GF-D8 (cell line): ENCODE results near the gene MORN1.
"Not testable (repeated sequence)": the region's sequence is repeated elsewhere in the genome, so short reads cannot be mapped to it uniquely, and the experiment has no call there.

Source experiments
- DNase-seq: peaks from one replicate; lab custom pipeline; 2025; lab: John Stamatoyannopoulos, UW

MORN1 gene

DNA sequence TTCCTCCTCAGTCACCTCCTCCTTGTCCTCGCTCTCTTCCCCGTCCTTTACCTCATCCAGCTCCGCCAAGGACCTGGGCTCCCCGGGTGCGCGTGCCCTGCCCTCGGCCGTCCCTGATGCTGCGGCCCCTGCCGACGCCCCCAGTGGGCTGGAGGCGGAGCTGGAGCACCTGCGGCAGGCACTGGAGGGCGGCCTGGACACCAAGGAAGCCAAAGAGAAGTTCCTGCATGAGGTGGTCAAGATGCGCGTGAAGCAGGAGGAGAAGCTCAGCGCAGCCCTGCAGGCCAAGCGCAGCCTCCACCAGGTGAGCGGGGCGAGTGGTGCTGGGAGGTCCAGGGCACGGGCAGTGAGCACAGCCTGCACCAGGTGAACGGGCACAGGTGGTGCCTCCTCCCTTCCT, 87.1 kb downstream of the MORN1 start:
- DNase-seq: no peak

DNA sequence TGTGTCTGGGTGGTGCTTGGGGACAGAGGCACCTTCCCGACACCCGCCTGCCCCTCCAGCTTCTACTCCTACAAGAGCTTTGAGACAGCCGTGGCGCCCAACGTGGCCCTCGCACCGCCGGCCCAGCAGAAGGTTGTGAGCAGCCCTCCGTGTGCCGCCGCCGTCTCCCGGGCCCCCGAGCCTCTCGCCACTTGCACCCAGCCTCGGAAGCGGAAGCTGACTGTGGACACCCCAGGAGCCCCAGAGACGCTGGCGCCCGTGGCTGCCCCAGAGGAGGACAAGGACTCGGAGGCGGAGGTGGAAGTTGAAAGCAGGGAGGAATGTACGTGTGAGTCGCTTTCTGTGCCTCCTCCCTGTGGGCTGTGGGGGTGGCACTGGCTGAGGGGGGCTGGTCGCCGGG, 87.6 kb downstream of the MORN1 start:
- no peak for DNase-seq

DNA sequence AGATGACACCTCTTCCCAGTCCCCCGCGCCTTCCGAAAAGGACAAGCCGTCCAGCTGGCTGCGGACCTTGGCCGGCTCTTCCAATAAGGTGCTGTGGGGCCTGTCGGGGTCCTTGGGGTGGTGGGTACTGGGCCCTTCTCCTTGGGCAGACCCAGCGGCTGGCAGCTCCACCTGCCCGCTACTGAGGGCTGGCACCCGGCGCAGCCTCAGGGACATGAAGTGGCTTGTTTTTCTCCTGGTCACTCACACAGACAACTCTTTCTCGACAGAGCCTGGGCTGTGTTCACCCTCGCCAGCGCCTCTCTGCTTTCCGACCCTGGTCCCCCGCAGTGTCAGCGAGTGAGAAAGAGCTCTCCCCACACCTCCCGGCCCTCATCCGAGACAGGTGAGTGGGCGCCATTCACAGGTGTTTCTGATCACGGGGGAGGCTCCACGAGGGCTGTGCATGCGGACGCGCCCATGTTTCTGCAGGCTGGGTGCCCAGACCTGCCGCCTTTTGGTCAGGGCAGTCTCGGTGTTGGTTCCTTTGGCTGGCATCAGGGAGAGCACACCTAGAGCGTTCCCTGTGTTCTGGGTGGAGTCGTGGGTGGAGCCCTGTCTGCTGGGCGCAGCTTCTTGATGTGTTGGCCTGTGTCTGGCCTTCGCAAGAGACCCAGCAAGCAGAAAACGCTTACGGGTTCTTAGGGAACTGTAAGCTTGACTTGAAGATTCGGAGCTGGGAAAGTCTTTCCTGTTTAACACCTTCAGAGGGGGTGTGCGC, 88.2 kb downstream of the MORN1 start:
- no peak for DNase-seq

DNA sequence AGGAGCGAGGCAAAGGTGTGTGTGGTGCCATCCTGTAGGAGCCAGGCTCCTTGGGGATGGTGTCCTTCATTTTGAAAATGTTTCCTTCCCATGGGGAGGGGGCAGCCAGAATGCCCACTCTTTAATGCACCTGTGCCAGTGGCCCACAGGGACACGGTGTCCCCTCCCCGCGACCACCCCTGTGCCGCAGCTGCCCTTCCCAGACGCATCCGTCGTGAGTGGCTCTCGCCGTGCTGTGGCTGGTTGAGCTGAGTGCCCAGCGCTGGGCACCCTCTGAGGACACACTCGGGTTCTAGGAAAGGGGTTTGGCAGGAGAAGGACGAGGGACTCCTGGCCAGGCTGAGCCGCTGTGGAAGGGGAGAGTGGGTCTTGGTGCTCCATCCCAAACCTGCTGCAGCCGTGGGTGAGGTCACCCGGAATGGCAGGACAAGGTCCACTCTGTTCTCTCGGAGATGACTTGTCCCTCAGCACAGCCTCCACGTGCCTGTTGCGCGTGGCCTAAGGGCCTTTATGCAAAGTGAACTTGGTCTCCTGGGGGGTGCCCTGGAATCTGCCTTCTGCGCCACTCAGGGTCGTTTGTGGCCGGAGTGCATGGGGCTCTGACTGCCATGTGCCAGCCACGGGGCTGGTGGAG, 88.9 kb downstream of the MORN1 start:
- DNase-seq: no peak

DNA sequence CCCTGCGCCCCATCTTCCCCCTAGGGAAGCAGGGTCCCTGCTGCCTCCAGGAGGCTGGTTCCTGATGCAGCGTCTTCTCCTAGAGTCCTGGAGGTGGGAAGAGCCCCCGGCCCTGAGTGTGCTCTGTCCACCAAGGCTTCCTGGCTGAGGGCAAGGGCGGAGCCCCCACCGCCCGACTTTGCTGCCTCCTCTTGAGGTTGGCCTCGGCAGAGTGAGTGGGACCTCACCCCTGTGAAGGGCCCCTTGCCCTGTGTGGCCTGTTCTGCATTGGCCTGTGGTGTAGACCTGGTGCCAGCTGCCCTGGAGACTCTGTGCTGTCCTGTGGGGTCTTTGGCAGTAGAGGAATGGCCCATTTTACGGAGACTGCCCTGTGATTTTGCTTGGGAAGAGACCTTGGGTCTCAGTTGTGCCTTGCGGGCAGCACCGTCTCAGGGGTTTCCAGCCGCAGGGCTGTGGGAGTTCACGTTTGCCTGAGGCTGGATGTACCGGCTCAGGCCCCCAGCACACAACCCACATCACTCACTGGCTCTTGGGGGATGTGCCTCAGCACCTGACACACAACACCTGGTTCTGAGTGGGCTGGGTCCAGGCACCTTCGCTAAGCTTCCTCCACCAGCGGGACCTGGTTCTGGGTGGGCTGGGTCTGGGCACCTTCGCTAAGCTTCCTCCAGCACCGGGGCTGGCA, 89.6 kb downstream of the MORN1 start:
- no peak for DNase-seq

DNA sequence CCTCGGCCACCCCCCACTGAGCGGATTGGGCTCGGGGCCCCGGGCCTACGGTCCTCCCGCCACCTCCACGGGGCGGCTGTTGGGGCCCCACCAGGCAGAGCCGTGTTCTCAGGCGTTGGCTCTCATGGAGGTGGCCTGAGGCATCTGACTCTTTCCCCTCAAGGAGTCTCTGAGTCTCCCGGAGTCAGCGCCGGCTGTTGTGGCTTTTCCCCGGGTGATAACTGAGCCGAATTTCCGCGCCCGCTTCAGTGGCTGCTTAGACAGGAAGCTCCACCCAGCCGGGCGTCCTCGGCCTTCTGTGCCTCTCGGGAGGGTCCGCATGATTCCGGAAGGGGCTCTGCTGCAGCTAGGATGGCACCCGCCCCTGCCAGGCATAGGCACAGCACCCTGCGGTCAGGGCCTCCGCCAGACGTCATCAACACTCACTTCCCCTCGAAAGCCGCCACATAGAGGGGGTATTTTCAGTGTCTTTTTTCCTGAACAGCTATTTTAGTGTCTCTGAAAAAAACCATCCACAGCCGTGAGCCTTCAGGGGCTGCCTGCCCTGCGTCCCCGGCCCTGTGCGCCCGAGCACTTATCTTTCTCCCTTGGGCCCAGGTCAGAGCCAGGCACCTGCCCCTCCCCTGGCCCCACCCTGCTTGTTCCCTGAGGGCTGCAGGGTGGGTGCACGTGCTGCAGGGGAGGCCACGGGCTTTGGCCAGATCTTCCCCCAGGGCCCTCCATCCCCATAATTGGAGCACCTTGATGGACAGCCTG, 90.3 kb downstream of the MORN1 start:
- DNase-seq: peak; percentile 77

DNA sequence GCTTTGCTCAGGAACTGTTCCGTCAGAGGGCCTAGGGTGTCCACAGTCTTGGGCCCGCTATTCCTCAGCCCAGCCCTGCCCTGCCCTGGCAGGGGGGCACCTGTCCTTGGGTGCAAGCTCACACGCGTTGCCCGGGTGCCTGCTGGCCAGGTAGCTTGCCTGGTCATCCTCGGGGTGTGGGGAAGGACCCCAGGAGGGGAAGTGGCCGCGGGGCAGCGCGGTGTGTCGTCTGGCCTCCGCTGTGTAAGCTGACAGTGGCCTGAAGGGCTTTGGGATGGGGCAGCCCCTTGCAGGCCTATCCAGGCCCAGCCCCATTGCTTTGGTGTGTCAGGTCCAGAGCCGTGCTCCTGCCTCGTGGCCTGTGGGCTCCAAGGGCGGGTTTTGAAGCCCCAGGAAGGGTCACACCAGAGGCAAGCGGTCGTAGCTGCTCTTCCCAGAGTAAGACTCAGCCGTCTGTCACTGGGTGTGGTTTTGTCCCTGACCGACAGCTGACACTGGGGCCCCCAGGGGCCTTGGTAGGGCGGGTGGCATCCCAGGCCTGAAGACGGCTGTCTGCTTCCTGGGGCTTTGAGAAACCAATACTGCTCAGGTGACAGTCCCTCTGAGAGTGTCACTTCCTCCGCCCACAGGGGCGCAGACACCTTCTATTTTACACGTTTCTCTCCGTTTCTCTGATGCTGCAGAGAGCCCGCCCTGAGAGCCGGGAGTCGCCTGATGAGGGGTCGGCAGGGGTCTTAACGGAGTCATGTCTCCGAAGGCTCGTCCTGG, 91.2 kb downstream of the MORN1 start:
- no peak for DNase-seq

DNA sequence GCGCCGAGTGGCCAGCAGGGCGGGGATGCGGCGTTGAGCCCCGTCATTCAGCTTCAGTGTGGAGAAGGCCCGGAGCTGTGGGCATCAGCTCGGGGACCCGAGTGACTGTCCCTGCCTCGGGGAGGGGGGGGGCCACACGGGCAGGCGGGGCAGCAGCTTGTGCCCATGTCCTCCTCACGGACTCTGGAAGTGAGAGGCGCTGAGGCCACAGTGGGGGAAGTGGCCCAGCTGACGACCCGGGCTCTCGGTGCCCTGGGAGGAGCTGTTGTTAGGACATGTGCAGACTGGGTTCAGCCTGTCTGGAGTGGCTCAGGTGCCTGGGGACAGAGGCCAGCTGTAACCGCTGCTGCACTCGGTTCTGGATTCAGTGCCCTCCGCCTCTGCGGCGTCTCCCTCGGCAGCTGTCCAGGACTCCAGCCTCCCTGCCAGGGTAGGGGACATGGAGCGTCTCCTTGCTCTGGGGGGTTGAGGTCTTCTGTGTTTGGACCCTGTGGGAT, 92.2 kb downstream of the MORN1 start:
- no peak for DNase-seq

DNA sequence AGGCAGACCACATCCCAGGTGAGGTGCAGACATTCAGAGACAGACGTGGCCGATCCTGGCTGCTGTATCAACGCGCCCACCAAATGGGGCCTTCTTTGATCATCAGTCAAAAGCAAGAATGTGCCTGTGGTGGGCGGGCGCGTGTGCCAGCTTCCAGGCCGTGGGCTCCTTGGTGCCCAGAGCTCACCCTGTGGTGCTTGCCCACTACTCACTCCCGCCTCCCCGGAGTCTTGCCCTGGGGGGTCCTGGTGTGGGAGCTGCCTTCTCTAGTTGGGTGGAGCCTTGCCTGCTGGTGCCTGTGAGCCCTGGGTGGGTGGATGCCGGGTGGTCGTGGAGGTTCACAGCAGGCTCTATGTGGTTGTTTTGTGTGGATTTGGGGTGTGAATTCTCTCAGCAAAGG, 92.7 kb downstream of the MORN1 start:
- DNase-seq: no peak

DNA sequence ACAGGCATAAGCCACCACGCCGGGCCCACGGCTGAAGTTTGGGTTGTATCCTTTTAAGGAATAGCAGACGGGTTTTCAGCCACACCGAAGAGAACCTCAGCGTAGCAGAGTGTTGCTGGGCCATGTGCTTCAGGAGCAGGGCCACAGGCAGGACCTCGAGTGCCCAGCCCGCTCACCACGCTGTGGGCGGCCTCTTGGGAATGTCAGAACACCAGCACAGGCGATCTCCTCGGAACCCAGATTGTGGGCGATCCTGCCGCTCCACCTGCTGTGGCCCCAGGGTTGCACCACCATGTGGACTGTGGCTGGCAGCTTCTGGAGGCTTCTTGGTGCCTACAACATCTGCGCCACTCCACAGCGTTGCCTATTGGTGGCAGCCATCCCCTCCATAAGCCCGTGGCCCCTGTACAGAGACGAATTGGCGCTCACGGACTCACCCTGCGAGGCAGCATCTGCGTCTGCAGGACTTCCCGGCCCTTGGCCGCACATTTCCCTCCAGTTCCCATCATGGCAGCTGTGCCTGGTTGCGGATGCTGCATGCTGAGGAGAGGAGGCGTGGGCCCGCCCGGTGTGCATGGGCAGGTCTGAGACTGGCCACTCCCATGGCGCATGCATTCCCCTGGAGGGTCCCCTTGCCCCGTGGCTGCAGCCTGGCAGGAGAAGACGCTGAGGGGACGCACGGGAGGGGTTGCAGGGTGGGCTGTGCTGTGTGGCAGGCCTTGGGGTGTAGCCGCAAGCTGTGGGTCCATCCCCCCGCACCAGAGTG, 93.9 kb downstream of the MORN1 start:
- no peak for DNase-seq

DNA sequence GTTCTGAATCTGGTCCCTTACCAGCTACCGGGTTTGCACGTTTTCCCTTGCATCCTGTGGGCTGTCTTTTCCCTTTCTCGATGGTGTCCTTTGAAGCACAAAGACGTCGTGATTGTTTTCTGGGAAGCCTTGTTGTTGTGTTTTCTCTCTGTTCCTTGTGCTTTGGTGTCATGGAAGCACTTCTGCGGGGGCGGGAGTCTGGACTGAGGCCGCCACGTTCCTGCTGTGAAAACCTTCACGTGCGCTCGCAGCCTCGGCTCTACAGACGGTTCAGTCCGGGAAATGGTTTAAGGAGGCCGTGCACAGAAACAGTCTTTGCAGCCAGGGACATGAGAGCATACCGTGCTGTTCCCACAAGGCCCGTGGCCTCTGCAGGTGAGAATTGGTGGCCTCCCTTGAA, 94.7 kb downstream of the MORN1 start:
- DNase-seq: no peak

DNA sequence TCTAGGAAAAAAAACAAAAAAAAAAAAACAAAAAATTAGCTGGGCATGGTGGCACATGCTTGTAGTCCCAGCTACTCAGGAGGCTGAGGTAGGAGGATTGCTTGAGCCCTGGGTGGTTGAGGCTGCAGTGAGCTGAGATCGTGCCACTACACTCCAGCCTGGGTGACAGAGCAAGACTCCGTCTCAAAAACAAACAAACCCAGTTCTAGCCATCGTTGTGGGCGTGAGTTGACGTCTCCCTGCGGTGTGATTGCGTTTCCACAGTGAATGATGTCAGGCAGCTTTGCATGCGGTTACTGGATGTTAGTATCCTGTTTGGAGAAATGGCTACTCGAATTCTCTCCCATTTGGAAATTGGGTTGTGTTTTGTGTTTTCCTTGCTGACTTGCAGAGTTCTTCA, 95.1 kb downstream of the MORN1 start:
- not testable (repeated sequence) for DNase-seq

DNA sequence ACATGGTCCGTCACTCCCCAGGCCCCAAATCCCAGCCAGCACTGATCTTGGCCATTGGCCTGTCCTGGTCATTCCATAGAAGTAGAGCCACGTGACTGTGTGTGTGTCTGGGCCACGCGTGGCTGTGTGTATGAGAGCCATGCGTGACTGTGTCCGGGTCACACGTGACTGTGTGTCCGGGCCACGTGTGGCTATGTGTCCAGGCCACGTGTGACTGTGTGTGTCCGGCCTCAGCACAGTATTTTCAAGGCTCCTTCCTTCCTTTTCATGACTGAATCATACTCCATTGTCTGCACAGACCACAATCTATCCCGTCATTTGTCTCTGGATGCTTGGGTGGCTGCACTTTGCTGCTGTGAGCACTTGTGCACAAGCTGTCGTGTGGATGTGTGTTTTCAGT, 95.8 kb downstream of the MORN1 start:
- no peak for DNase-seq

DNA sequence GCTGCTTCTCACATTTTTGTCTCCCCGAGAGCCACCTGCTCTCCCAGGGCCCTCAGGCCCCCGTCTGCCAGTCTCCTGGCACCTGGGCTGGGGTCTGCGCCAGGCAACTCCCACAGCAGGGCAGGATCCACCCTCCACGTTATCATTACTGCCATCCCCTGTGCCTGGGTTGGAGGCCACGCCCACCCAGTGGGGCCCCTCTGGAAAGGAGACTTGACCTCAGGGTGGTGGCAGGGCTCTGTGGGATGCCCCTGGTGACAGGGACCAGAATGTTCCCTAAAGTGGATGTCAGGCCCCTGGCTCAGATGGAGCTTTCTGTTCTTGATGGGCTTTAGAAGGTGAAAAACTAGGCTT, 96.7 kb downstream of the MORN1 start:
- DNase-seq: no peak

DNA sequence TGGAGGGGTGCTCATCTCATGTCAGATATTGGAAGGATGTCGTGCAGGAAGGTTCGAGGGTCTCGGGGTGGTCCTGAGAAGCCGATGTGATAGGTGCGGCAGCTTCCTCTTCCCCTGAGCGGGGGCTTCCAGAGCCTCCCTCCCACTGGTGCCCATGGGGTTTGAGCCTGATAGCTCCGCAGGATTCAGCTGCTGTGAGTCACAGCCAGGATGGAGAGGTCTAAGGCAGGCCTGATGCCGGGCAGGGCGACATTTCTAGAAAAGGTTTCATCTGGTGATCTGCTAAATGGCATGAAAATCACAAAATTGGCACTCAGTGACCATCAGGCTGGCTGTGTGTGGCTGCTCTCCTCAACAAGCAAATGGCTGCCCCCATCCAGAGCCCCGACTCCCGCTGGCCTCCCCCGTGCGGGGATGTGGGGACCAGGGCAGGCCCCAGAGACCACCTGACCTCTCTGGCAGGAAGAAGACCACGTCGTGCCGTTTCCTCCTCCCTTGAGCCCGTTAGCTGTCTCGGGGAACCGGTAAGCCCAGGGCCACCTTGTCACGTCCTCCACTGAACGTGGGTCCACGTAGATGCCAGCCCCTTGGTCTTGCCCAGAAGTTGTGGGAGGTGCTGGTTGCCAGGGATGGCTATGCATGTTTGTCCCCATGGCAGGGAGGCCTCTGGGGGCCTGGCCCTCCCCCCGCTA, 97.2 kb downstream of the MORN1 start:
- DNase-seq: no peak

DNA sequence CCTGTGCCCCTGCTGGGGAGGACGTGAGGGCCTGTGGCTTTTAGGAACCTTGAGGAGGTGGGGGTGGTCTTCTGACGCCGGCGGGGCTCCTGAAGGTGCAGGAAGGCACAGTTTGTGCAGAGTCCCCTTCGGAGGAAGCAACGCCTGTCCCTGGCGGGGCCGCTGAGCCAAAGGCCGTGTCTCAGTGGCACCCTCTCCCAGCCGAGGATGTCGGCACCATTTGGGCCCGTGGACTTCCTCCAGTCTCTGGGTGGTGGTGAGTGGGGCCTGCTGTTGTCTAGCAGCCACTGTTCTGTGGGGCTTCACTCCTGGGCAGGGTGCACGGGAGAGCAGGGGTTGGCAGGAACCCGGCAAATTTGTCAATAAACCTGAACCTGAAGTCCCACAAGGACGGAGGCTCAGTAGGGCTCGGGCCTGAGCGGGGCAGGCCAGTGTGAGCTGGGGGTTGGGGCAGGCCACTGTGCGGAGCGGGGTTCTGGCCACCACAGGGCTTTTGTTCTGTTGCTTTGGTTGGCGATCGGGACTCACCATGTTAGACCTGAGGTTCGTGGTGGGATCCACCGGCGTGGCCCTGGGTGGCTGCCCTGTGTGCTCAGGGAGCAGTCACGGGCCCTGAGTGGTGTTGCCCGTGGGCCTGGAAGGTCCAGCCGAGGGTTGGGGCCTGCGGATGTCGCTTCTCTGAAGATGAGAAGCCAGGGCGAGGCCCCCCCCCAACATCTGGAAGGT, 98.5 kb downstream of the MORN1 start:
- DNase-seq: no peak

DNA sequence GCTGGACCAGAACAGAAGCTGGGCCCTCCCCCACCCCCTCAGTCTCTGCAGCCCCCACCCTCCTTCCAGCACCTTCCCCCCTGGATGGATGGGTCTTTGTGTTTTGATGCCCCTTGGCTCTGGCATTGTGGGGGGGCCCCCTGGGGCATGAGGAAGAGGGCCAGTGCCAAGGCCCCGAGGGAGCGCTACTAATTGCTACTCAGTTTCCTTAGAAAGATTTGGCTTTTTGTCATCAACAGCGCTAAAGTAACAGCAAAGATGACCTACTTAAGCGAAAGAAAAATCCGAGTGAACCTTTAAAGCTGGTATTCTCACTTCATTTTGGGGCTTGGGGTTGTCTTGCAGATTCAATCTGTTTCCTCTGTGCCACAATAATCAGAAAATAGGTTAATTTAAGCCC, 99.8 kb downstream of the MORN1 start:
- DNase-seq: no peak

DNA sequence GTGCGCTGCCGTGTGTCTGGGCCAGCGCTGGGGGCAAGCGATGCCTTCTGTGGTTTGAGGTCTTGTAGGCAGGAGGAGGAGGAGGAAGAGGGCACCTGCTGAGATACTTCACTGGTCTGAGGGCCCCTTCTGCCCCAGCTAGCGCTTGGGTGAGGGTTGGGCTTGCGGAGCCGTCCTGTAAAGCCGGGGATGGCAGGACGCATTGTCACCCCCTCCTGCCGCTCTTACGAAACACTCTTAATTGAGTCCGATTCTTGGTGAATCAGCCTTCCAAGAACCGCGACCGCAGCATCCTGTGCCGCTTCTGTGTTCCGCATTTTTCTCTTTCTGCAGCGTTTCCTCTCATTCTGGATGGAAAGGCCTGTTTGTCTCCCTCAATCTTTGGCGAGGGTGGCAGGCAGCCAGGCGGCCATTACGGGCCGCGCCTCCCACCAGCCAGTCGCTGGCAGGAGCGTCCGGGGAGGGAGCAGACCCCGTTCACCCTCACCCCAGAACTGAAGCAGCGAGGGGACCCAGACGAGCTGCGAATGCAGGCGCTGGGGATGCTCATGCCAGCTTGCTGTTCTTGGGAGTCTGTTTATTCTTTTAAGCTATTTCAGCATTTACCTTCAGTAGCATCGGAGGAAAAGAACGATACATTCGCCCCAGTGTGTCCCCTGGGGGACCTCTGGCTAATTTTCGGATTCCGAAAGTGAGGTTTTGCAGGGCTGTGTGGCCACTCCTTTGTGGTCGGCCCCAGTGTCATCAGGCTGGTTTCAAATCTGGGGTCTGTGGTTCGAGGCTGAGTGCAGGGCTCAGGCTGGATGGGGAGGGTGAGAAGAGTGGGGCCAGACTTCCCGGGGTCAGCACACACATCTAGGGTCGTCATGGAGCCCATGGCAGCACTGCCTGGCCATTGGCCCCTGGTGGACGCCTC, 100.5 kb downstream of the MORN1 start:
- peak; percentile 99 for DNase-seq

DNA sequence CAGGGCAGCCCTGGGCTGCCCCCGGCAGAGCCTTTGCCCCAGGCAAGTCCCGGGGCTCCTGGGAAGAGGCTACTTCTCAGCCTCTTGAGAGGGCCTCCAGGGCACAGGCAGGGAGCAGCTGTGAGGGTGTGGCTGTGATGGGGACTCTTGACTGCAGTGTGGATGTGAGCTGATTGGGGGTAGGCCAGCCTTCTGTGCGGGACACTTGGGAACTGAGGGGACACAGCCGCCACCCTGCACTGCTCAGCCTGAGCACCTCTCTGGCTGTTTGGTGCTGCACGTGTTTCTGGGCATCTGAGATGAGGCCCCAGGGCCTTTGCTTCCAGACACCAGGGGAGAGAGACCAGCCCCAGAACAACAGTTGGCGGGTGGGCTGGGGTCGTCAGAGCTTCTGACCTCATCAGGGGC, 101.2 kb downstream of the MORN1 start:
- DNase-seq: peak; percentile 36
